Epithelial cell of prostate (primary cell): ENCODE data around the gene RTP3.
"Not testable (repeated sequence)": the region's sequence is repeated elsewhere in the genome, so short reads cannot be mapped to it uniquely, and the experiment has no call there.

Experiments
- DNase-seq: peaks from one replicate; pipeline ENCODE4 v3.0.0-alpha.2; 2011; ENCODE audit warnings: low read depth, low spot score
- H3K27ac ChIP-seq: fragments of 450-650 bp; 2 replicates; pipeline ENCODE4 v1.5.1; 2017; ENCODE audit warnings: mild to moderate bottlenecking

Gene RTP3

GRCh38 chr3:46541835-46542234 lies 44.1 kb downstream of the RTP3 start:
- no peak overlapping the region for H3K27ac ChIP-seq
- no peak for DNase-seq

- DNase-seq: no peak
- no peak overlapping the region for H3K27ac ChIP-seq
These were observed 44.6 kb downstream of the RTP3 start for GRCh38 chr3:46542344-46542743.

GRCh38 chr3:46542801-46543201 lies 45.0 kb downstream of the RTP3 start:
- H3K27ac ChIP-seq: no peak overlapping the region

GRCh38 chr3:46544771-46545503 lies 47.2 kb downstream of the RTP3 start:
- no peak for DNase-seq
- H3K27ac ChIP-seq: no peak overlapping the region

More at GRCh38 chr3:46542801-46543201, 45.0 kb downstream of the RTP3 start:
- no peak for DNase-seq

GRCh38 chr3:46545818-46546630 lies 48.2 kb downstream of the RTP3 start:
- H3K27ac ChIP-seq: no peak overlapping the region
- DNase-seq: no peak

- no peak for DNase-seq
These were observed 49.2 kb downstream of the RTP3 start for GRCh38 chr3:46546896-46547440.

GRCh38 chr3:46548611-46549010 lies 50.8 kb downstream of the RTP3 start:
- H3K27ac ChIP-seq: not testable (repeated sequence)

More at GRCh38 chr3:46546896-46547440, 49.2 kb downstream of the RTP3 start:
- no peak overlapping the region for H3K27ac ChIP-seq

GRCh38 chr3:46549408-46549904 lies 51.7 kb downstream of the RTP3 start:
- DNase-seq: no peak
- H3K27ac ChIP-seq: no peak overlapping the region

More at GRCh38 chr3:46548611-46549010, 50.8 kb downstream of the RTP3 start:
- DNase-seq: not testable (repeated sequence)

- no peak for DNase-seq
- H3K27ac ChIP-seq: no peak overlapping the region
These were observed 52.2 kb downstream of the RTP3 start for GRCh38 chr3:46549989-46550388.
